Heart right ventricle (tissue), 16 donors: Measurements from ENCODE around the gene KCTD19. TPM values are rescaled to one million over a fixed set of nuclear protein-coding genes. Genes with fewer than 3 reads are reported as not detected.

Experiments used
- ATAC-seq, 8 donors: fragments of 200-7000 bp; cut with Tn5 transposase; one replicate each; pipeline ENCODE4 v1.9.1; 2020; ENCODE audit warnings: mild to moderate bottlenecking in 8 of 8, moderate library complexity in 8 of 8, moderate number of reproducible peaks in 1 of 8
- DNase-seq, 2 donors: peaks; one replicate each; pipeline ENCODE4 v3.0.0-alpha.2; 2020
- H3K27ac ChIP-seq, 10 donors: fragments of 200-600 bp; sonication (generic) in 2 of 10; one replicate each; pipeline versions ENCODE4 v1.5.0 to v1.8.0; 2020 to 2022; ENCODE audit warnings: mild to moderate bottlenecking in 3 of 10
- H3K27me3 ChIP-seq, 7 donors: fragments of 200-600 bp; one replicate each; pipeline ENCODE4 v1.8.0; 2021 to 2022; ENCODE audit warnings: mild to moderate bottlenecking in 2 of 7
- H3K36me3 ChIP-seq, 9 donors: fragments of 200-600 bp; sonication (generic) in 1 of 9; one replicate each; pipeline versions ENCODE4 v1.5.0 to v1.8.0; 2020 to 2022; ENCODE audit warnings: mild to moderate bottlenecking in 2 of 9
- H3K4me1 ChIP-seq, 9 donors: fragments of 200-600 bp; sonication (generic) in 1 of 9; one replicate each; pipeline versions ENCODE4 v1.5.0 to v1.8.0; 2020 to 2022; ENCODE audit warnings: mild to moderate bottlenecking in 4 of 9
- H3K4me3 ChIP-seq, 10 donors: fragments of 200-600 bp; sonication (generic) in 2 of 10; one replicate each; pipeline versions ENCODE4 v1.5.0 to v1.8.0; 2020 to 2022; ENCODE audit warnings: mild to moderate bottlenecking in 7 of 10, moderate library complexity in 2 of 10
- H3K9me3 ChIP-seq, 11 donors: fragments of 200-600 bp in 10 of 11; sonication (generic) in 2 of 11; one replicate each; pipeline versions ENCODE4 v1.5.0 to v1.8.0; 2013 to 2022; ENCODE audit warnings: mild to moderate bottlenecking in 2 of 11, control low read depth in 1 of 11, moderate library complexity in 1 of 11
- CTCF ChIP-seq, 9 donors: fragments of 200-600 bp; sonication (generic) in 2 of 9; IDR thresholded peaks; one replicate each; pipeline versions ENCODE4 v1.5.0 to v1.8.0; 2021 to 2022; ENCODE audit warnings: antibody characterized with exemption in 9 of 9, mild to moderate bottlenecking in 5 of 9, moderate library complexity in 1 of 9
- WGBS, 2 donors: extraction: QIAGEN DNeasy Blood & Tissue Kit; methylation state at CpG; one replicate each; pipeline ENCODE4 v1.1.7; 2013; ENCODE audit warnings: inconsistent platforms in 1 of 2; 5-methylcytosine and 5-hydroxymethylcytosine counted together
- intact Hi-C, 10 donors: fragments of 100-400 bp; cut with DNase I; formaldehyde crosslinking; loops; one replicate each; pipeline versions ENCODE4 v1.11.1 to v1.14.2; 2022
- polyA plus RNA-seq, 2 donors: library from polyadenylated mRNA; stranded (reverse); fragments of 200-250 nt; gene quantifications; one replicate each; pipeline ENCODE4 v1.2.3, GENCODE V29; 2013
- total RNA-seq, 10 donors: library from RNA; stranded (reverse); fragmentation: NEBNext Ultra II Directional in 3 of 10; extraction: Animal tissue kit (Norgen Biotek cat#: 25700) in 3 of 10; gene quantifications; one replicate each; pipeline versions ENCODE4 v1.2.1 to v1.2.4, GENCODE V29; 2021 to 2023
- donor health status: Arrhythmogenic right ventricular cardiomyopathy.
- donor health status: ischemic (EF 13 %, LVEDD 7.1; RV severe dilation, severe dysfunction).
- donor health status: healthy with polysubstance abuse.
- donor health status: DM: no; HTN: yes; CAD: no.
- donor health status: DM: no; HTN: no; CAD: no.
- donor health status: ischemic (EF 25% LVEDD 6.9; RV normal size, moderate dysfunction).
- donor health status: ischemic (EF 25% LVEDD 5.7; RV mildly dilated, moderate dysfunction).
- donor health status: healthy.
- donor health status: DM: yes; HTN: yes; CAD: no.
- donor health status: Ischemic cardiomyopathy.
- donor health status: ischemic (EF 35%, LVEDD 5.7; RV mildly dilated, moderate dysfunction).
- donor health status: nonischemic (EF 11% LVEDD 7.7; RV severe dilation, severe dysfunction).
- donor health status: DM: yes; HTN: yes; CAD: no.
- donor health status: PGD.
- donor health status: ischemic (EF 29% LVEDD 5.4; RV normal size, mild dysfunction).
- donor health status: nonischemic (EF 23%, LVEDD 6.1; RV moderate dilation, normal function).

The KCTD19 gene
- total and polyA plus RNA-seq, 12 donors: 0.01 to 0.22 TPM; not detected in 10

- peak overlapping the region; percentile 79 to 99 (median 96) for H3K27ac ChIP-seq
- intact Hi-C loops: no loop called here
- no peak for ATAC-seq
- no peak overlapping the region for H3K4me3 ChIP-seq
- H3K36me3 ChIP-seq: peaks cover 0 to 38% (median 22%) of the 10 kb centered on the region in 9 donors
- TF ChIP-seq CTCF (IDR thresholded peaks at IDR 0.05): no peak
- WGBS, 2 donors: 53 to 70% methylated on average over 4 of the region's 4 CpGs
- no peaks in the 10 kb centered on the region for H3K27me3 ChIP-seq
- H3K9me3 ChIP-seq: no peaks in the 10 kb centered on the region
- no peak for DNase-seq
- H3K4me1 ChIP-seq: peaks cover 40 to 69% (median 62%) of the 10 kb centered on the region in 9 donors
Measured at GRCh38 chr16:67242138-67242730, 84.3 kb downstream of the KCTD19 start.

GRCh38 chr16:67241008-67241900 lies 85.3 kb downstream of the KCTD19 start:
- peak overlapping the region; percentile 79 to 99 (median 96) for H3K27ac ChIP-seq
- peak overlapping the region in 1 of 10 donors; percentile 16 for H3K4me3 ChIP-seq
- ATAC-seq (peak; percentile 16 to 65 (median 41)), DNase-seq (peak; percentile 70 to 82)
- peaks cover 0 to 48% (median 31%) of the 10 kb centered on the region in 9 donors for H3K36me3 ChIP-seq
- 42 to 51% methylated on average over 10 of the region's 10 CpGs for WGBS, 2 donors
- H3K27me3 ChIP-seq: no peaks in the 10 kb centered on the region
- TF ChIP-seq CTCF (IDR thresholded peaks at IDR 0.05): no peak
- intact Hi-C loops: no loop called here
- H3K4me1 ChIP-seq: peaks cover 40 to 69% (median 62%) of the 10 kb centered on the region in 9 donors
- H3K9me3 ChIP-seq: no peaks in the 10 kb centered on the region

- H3K36me3 ChIP-seq: peaks cover 0 to 55% (median 39%) of the 10 kb centered on the region in 9 donors
- no peaks in the 10 kb centered on the region for H3K9me3 ChIP-seq
- TF ChIP-seq CTCF (IDR thresholded peaks at IDR 0.05): no peak
- H3K4me3 ChIP-seq: no peak overlapping the region
- H3K27ac ChIP-seq: peak overlapping the region; percentile 79 to 99 (median 96)
- DNase-seq (no peak), ATAC-seq (peak in 1 of 8 donors; percentile 1)
- intact Hi-C loops: no loop called here
- peaks cover 39 to 63% (median 57%) of the 10 kb centered on the region in 9 donors for H3K4me1 ChIP-seq
- WGBS, 2 donors: 77 to 87% methylated on average over 4 of the region's 4 CpGs
- no peaks in the 10 kb centered on the region for H3K27me3 ChIP-seq
Measured at GRCh38 chr16:67240506-67240905, 86.0 kb downstream of the KCTD19 start.

Other genes starting within 250 kb of the KCTD19 start
- 10 to 100 TPM in 8 of 10 donors, 1 to 10 TPM in 2; 8.9 to 12.7 (median 11.7) TPM for gene PHAF1, start 216.8 kb downstream of the KCTD19 start, total RNA-seq
- gene PHAF1, start 216.8 kb downstream of the KCTD19 start, polyA plus RNA-seq: 1 to 10 TPM; 7.1 to 7.2 TPM
- 10 to 100 TPM in 4 of 10 donors, 1 to 10 TPM in 6; 7.4 to 17.6 (median 9.6) TPM for gene B3GNT9, start 175.7 kb downstream of the KCTD19 start, total RNA-seq
- 10 to 100 TPM in 1 of 2 donors, 1 to 10 TPM in 1; 5.4 to 19.1 TPM for gene B3GNT9, start 175.7 kb downstream of the KCTD19 start, polyA plus RNA-seq
- gene TRADD, start 166.8 kb downstream of the KCTD19 start, total RNA-seq: 10 to 100 TPM in 1 of 10 donors, 1 to 10 TPM in 9; 4.8 to 12.4 (median 5.7) TPM
- 10 to 100 TPM in 1 of 2 donors, 1 to 10 TPM in 1; 9.7 to 17.9 TPM for gene TRADD, start 166.8 kb downstream of the KCTD19 start, polyA plus RNA-seq
- 10 to 100 TPM in 1 of 10 donors, 1 to 10 TPM in 9; 3.9 to 10.5 (median 5.0) TPM for gene FBXL8, start 166.8 kb downstream of the KCTD19 start, total RNA-seq
- gene FBXL8, start 166.8 kb downstream of the KCTD19 start, polyA plus RNA-seq: 10 to 100 TPM in 1 of 2 donors, 1 to 10 TPM in 1; 8.6 to 17.3 TPM
- 10 to 100 TPM; 32.9 to 71.3 (median 38.6) TPM for gene HSF4, start 162.0 kb downstream of the KCTD19 start, total RNA-seq
- 100 to 1,000 TPM in 1 of 2 donors, 1 to 10 TPM in 1; 9.1 to 199 TPM for gene HSF4, start 162.0 kb downstream of the KCTD19 start, polyA plus RNA-seq
- gene NOL3, start 156.2 kb downstream of the KCTD19 start, total RNA-seq: 10 to 100 TPM; 71.8 to 92.2 (median 79.9) TPM
- gene NOL3, start 156.2 kb downstream of the KCTD19 start, polyA plus RNA-seq: 100 to 1,000 TPM; 115 to 132 TPM
- gene MATCAP1, start 142.8 kb downstream of the KCTD19 start, total RNA-seq: 10 to 100 TPM in 9 of 10 donors, 1 to 10 TPM in 1; 8.0 to 15.2 (median 12.1) TPM
- 10 to 100 TPM; 13.0 to 30.9 TPM for gene MATCAP1, start 142.8 kb downstream of the KCTD19 start, polyA plus RNA-seq
- 1 to 10 TPM; 1.8 to 4.8 (median 3.0) TPM for gene EXOC3L1, start 136.6 kb downstream of the KCTD19 start, total RNA-seq
- 1 to 10 TPM; 7.7 to 8.8 TPM for gene EXOC3L1, start 136.6 kb downstream of the KCTD19 start, polyA plus RNA-seq
- gene E2F4, start 134.6 kb downstream of the KCTD19 start, total RNA-seq: 10 to 100 TPM; 21.9 to 45.6 (median 28.6) TPM
- 10 to 100 TPM; 33.4 to 38.4 TPM for gene E2F4, start 134.6 kb downstream of the KCTD19 start, polyA plus RNA-seq
- 1 to 10 TPM in 1 of 10 donors, under 1 TPM in 9; 0.19 to 1.1 (median 0.42) TPM for gene ELMO3, start 127.6 kb downstream of the KCTD19 start, total RNA-seq
- gene ELMO3, start 127.6 kb downstream of the KCTD19 start, polyA plus RNA-seq: 1 to 10 TPM; 1.3 to 1.9 TPM
- gene TMEM208, start 99.6 kb downstream of the KCTD19 start, total RNA-seq: 10 to 100 TPM in 6 of 10 donors, 1 to 10 TPM in 4; 7.6 to 22.1 (median 11.7) TPM
- 10 to 100 TPM; 74.7 to 92.0 TPM for gene TMEM208, start 99.6 kb downstream of the KCTD19 start, polyA plus RNA-seq
- 10 to 100 TPM; 11.6 to 26.2 (median 19.1) TPM for gene FHOD1, start 79.3 kb downstream of the KCTD19 start, total RNA-seq
- gene FHOD1, start 79.3 kb downstream of the KCTD19 start, polyA plus RNA-seq: 10 to 100 TPM; 16.6 to 71.1 TPM
- 1 to 10 TPM in 6 of 10 donors, under 1 TPM in 4; 0.71 to 2.4 (median 1.0) TPM for gene SLC9A5, start 77.8 kb downstream of the KCTD19 start, total RNA-seq
- 1 to 10 TPM in 1 of 2 donors, under 1 TPM in 1; 0.26 to 1.5 TPM for gene SLC9A5, start 77.8 kb downstream of the KCTD19 start, polyA plus RNA-seq
- gene PLEKHG4, start 47.2 kb downstream of the KCTD19 start, total RNA-seq: 1 to 10 TPM in 4 of 10 donors, under 1 TPM in 6; 0.25 to 2.5 (median 0.61) TPM
- gene PLEKHG4, start 47.2 kb downstream of the KCTD19 start, polyA plus RNA-seq: 1 to 10 TPM; 1.3 to 2.9 TPM
- gene LRRC36, start 74 bp upstream of the KCTD19 start, total RNA-seq: under 1 TPM in 1 of 10 donors, not detected in 9; 0.26 TPM
- gene LRRC36, start 74 bp upstream of the KCTD19 start, polyA plus RNA-seq: under 1 TPM; 0.42 to 0.88 TPM
- gene TPPP3, start 66.8 kb upstream of the KCTD19 start, total RNA-seq: 10 to 100 TPM in 1 of 10 donors, 1 to 10 TPM in 9; 6.4 to 15.9 (median 9.0) TPM
- 10 to 100 TPM; 21.1 to 26.1 TPM for gene TPPP3, start 66.8 kb upstream of the KCTD19 start, polyA plus RNA-seq
- gene ZDHHC1, start 89.7 kb upstream of the KCTD19 start, total RNA-seq: 1 to 10 TPM; 3.2 to 6.3 (median 4.2) TPM
- gene ZDHHC1, start 89.7 kb upstream of the KCTD19 start, polyA plus RNA-seq: 1 to 10 TPM; 3.6 to 4.4 TPM
- gene HSD11B2, start 104.4 kb upstream of the KCTD19 start, total RNA-seq: 1 to 10 TPM in 1 of 10 donors, under 1 TPM in 8, not detected in 1; 0.16 to 1.4 (median 0.57) TPM
- gene HSD11B2, start 104.4 kb upstream of the KCTD19 start, polyA plus RNA-seq: under 1 TPM; 0.41 to 0.51 TPM
- gene ATP6V0D1, start 154.4 kb upstream of the KCTD19 start, total RNA-seq: 10 to 100 TPM; 57.4 to 84.7 (median 67.5) TPM
- 10 to 100 TPM; 12.8 to 73.3 TPM for gene ATP6V0D1, start 154.4 kb upstream of the KCTD19 start, polyA plus RNA-seq
- not detected for gene AGRP, start 156.8 kb upstream of the KCTD19 start, total RNA-seq
- gene AGRP, start 156.8 kb upstream of the KCTD19 start, polyA plus RNA-seq: under 1 TPM in 1 of 2 donors, not detected in 1; 0.10 TPM
- gene RIPOR1, start 202.1 kb upstream of the KCTD19 start, total RNA-seq: 10 to 100 TPM; 45.9 to 86.1 (median 73.8) TPM
- 10 to 100 TPM; 40.0 to 66.9 TPM for gene RIPOR1, start 202.1 kb upstream of the KCTD19 start, polyA plus RNA-seq
- 10 to 100 TPM; 20.5 to 31.0 (median 24.8) TPM for gene CTCF, start 235.8 kb upstream of the KCTD19 start, total RNA-seq
- gene CTCF, start 235.8 kb upstream of the KCTD19 start, polyA plus RNA-seq: 10 to 100 TPM; 11.9 to 20.7 TPM